OCI-LY3 (cell line): ENCODE data around the gene WRNIP1.

ENCODE experiments used
- EZH2phosphoT487 ChIP-seq: fragments of 200-600 bp; shearing (Covaris generic); IDR thresholded peaks from 2 replicates; pipeline ENCODE4 v1.6.1; 2018; ENCODE audit warnings: antibody characterized with exemption, mixed run types, low read depth
- TF ChIP-seq, protein P1 (sequence below): fragments of 200-600, 300-600 bp; sonication (generic); IDR thresholded peaks from 2 replicates; pipeline ENCODE4 v1.5.1; 2014; ENCODE audit warnings: antibody characterized with exemption, low read length, low read depth

DNA sequence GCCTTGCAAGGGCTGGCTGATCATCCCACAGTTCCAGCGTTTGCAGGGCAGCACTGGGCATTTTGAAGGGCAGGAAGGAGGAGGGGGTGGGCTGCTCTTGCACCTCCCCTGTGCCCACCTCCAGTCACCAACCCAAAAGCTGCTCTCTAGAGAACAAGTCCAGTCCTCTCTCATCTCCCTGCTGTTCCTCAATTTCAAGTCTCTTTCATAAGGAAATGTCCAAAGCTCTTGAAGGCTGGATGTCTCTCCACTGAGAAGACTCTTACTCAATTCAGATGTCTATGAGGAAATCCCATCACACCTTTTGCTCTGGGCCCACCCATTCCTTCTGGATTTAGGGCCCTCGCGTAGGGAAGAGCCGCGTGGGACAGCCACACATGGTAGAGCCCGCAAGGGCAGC is 31.7 kb downstream of the WRNIP1 start:
- TF ChIP-seq, protein P1, sequence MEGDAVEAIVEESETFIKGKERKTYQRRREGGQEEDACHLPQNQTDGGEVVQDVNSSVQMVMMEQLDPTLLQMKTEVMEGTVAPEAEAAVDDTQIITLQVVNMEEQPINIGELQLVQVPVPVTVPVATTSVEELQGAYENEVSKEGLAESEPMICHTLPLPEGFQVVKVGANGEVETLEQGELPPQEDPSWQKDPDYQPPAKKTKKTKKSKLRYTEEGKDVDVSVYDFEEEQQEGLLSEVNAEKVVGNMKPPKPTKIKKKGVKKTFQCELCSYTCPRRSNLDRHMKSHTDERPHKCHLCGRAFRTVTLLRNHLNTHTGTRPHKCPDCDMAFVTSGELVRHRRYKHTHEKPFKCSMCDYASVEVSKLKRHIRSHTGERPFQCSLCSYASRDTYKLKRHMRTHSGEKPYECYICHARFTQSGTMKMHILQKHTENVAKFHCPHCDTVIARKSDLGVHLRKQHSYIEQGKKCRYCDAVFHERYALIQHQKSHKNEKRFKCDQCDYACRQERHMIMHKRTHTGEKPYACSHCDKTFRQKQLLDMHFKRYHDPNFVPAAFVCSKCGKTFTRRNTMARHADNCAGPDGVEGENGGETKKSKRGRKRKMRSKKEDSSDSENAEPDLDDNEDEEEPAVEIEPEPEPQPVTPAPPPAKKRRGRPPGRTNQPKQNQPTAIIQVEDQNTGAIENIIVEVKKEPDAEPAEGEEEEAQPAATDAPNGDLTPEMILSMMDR = no peak
- TF ChIP-seq EZH2phosphoT487 = no peak
